HG02678 (cell line): Measurements from ENCODE around the gene TMEM117.
A peak's percentile ranks its signal among the peaks of the same experiment; 100 is the strongest.

Experiments used
- ATAC-seq: cut with Tn5 transposase; IDR thresholded peaks from one replicate; pipeline ENCODE4 v1.9.1; 2021; ENCODE audit warnings: mild to moderate bottlenecking, moderate library complexity; ENCODE audit not compliant: unreplicated experiment

TMEM117 gene

GRCh38 chr12:44088647-44089046 lies 252.8 kb downstream of the TMEM117 start:
- ATAC-seq = no peak

GRCh38 chr12:44091948-44092606 lies 256.2 kb downstream of the TMEM117 start:
- ATAC-seq = no peak

DNA sequence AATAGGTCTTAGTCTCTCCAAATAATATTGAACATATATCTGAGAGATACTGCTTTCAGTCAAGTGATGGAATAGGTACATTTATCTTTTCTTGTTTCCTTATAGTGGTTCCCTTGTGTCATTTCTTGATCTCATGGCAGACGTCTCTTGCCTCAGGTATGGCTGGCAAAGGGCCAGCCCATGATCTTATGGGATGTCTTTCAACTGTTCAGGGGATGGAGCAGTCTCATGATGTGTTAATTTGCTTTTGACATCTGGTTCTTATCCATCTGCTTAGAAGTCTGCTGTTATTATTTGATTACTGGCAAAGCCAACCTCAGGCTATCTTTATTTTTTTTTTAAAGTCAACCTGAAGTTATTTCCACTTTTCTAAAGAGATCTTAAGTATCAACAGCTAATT lies 262.9 kb downstream of the TMEM117 start:
- no peak for ATAC-seq

DNA sequence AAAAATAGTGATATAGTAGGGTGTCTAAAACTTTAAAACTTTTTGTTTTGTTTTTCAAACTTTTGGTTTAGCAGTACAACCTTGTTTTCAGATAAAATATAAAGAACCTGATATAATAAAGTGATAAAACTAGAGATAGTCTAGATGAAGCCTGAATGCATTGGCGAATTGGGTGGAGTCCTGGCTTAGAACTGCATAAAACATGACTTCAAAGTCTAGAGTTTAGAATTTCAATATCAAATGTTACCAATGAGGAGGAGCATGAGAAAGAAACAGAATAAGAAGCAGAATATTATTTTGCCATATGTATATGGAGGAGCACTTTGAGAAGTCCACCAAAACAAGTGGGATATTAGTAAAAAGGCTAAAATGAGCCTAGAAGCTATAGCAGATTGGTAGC lies 263.6 kb downstream of the TMEM117 start:
- ATAC-seq = no peak

DNA sequence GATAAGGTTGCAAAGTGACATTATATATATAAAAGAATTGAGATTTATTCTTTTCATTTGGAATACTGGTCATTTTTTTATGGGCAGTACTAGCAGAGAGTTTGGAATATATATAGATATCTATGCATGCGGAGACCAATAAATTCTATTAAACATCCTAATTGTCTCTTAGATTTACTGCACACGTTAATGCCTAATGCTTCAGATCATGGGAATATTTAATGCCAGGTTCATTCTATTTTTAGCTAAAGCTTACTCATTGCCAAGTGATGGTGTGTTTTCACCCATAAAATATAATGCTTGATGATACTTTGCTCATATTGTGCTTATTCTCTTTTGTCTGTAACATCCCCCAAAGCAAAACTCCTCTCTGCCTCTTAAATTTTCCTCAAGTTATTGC lies 264.4 kb downstream of the TMEM117 start:
- ATAC-seq = no peak

DNA sequence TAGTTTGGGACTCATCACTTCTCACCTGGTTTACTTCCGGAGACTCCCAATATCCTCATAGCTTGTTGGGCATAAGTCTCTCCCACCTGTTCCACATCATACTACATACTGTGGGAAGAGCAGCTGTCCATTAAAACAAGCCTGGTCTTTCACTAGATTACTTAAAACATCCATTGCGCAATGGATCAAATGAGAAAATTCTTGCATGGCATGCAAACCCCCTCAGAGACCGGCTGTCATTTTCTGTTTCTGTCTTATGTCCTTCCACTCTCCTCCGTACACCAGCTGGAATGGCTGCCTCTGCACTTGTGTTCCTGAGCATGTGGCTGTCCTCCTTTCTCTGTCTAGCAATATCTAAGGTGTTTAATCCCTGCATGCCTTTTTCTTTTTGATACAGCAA lies 265.6 kb downstream of the TMEM117 start:
- no peak for ATAC-seq

DNA sequence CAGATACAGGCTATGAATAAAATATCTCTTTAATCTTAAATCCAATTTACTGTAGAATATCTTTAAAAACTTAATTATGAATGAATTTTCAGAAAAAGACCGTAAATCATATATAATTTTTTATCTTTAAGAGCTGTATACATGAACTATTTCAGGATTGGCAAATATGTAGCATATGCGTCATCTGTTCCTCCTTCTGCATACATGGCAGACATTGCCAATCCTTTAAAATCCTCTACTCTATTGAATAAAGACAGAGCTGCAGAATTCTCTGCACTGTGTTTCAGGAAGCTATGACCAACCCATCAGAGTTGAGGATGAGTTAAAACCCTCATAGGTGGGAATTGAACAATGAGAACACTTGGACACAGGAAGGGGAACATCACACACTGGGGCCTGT lies 279.0 kb downstream of the TMEM117 start:
- ATAC-seq = no peak

- ATAC-seq = no peak
Observed at GRCh38 chr12:44117337-44117736, 281.5 kb downstream of the TMEM117 start.

- ATAC-seq = no peak
Observed at GRCh38 chr12:44118946-44119345, 283.1 kb downstream of the TMEM117 start.

DNA sequence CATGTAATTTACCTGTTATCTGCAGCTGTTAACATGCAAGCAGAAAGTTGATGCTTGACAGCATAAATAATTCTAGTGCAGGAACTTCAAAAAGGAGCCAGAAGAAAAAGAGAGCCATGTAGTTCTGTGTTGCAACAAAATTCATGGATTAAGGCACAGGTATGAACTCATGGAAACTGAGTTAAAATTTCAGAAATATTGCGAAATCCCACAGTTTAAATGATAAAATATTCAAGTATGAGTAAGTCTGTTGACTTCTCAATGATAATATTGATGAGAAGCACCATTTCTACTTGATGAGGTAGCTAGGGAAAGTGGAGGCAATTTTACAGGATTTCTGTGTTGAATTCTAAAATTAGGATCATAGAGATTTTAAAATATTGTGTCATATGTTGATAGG lies 290.9 kb downstream of the TMEM117 start:
- ATAC-seq = no peak

GRCh38 chr12:44127966-44128710 lies 292.3 kb downstream of the TMEM117 start:
- no peak for ATAC-seq

- no peak for ATAC-seq
Observed at GRCh38 chr12:44143175-44143574, 307.3 kb downstream of the TMEM117 start.

DNA sequence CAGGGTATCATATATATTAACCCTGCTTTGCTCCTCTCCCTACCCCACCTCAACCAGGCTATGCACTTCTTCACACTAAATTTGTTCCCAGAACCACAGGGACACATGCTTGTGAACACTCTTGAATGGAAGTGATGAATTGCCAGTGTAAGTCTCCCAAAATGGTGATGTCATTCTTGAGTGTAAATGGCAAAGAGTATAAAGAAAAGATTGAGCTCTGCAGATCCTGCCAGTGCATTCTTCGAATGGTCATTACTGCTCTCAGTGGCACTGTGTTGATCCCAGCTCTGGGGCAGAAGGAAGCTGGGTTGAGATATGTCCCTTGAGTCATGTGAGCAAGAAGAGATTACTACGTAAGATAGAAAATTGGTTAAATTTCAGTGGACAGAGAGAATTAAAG lies 313.1 kb downstream of the TMEM117 start:
- ATAC-seq = no peak

DNA sequence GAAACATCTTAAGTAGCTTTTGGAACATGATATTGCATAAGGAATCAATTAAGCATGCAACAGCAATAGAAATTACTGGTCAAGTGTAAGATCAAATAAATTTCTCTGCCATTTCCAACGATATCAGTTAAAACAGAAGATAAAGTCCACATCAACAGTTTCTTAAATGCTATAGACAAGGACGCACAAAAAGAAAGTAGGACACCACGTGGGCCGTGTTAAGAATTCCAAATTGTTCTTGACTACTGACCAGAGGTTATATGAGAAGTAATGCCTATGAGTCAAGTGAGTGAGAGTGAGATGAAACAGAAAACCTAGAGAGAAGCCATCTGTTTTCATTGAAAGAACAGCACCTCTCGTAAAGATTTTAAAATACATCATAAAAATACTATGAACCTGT lies 318.2 kb downstream of the TMEM117 start:
- no peak for ATAC-seq

- no peak for ATAC-seq
Observed at GRCh38 chr12:44155358-44155757, 319.5 kb downstream of the TMEM117 start.

- ATAC-seq = peak; percentile 78
Observed at GRCh38 chr12:44157359-44157758, 321.5 kb downstream of the TMEM117 start.

DNA sequence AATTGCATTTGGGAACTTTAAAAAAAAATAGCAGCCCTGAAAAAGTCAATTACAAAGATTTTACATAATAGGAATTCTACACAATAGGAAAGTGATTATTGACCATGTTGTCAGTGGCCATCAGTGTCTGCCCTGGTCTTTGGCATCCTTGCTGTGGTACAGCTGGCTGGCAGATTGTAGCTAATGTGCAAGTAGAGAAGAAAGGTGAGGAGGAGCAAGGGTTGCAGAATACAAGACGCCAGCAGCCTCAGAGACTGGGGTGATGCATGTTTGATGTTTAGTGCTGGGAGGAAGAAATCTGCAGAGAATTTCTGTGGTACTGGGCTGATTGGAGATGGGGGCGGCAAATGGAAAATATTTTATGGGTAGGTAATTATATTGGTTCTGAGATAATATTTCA lies 322.9 kb downstream of the TMEM117 start:
- ATAC-seq = no peak

GRCh38 chr12:44159216-44159615 lies 323.3 kb downstream of the TMEM117 start:
- no peak for ATAC-seq

DNA sequence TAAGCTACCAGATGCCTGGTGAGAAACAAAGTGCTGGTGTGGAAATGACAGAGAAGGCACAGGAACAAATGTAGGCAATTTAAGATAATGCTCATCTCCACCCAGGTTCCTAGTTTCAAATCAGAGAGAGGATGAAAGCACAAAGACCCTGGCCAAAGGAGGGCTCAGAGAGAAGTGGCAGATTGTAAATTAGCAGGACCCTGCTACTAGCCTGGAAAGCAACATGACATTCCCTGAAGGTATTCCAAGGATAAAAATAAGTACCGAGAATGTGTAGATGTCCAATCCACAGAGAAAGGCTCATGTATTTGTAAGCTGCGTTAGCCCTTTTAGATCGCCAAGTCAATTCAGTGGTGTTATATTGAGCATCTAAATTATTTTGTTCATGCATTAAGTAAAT lies 324.0 kb downstream of the TMEM117 start:
- ATAC-seq = no peak

DNA sequence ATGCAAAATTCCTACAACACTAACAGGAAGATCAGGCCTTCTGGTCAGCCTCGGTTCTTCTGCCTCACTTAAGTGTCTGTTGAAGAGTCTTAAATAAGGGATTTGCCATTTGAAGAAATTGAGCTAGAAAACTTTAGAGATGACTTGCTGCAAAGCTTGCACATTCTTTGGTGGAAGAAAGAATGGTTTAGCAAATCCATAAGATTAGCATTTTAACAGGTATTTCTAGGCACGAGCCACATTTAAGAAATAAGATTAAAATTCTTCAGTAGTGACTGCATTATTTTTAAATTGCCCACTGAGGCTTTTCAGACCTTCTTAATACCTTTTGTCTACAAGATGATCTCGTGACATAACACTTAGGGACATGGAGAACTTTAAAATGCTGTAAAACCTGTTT lies 327.1 kb downstream of the TMEM117 start:
- ATAC-seq = no peak

GRCh38 chr12:44174053-44174452 lies 338.2 kb downstream of the TMEM117 start:
- ATAC-seq = no peak

- ATAC-seq = peak; percentile 82
Observed at GRCh38 chr12:44184499-44185206, 348.8 kb downstream of the TMEM117 start.
